Stimulated activated CD8-positive, alpha-beta memory T cell treated with anti-CD3 and anti-CD28 coated beads, Interleukin-7, amount 100 ng/mL, for 48 hours (primary cell): Measurements from ENCODE around the gene ZFYVE27.

Experiments
- DNase-seq, 2 donors: peaks; one replicate each; pipeline ENCODE4 v3.0.0-alpha.2; 2020; ENCODE audit warnings: low read depth in 1 of 2; ENCODE audit errors: extremely low read depth in 1 of 2

Gene ZFYVE27

GRCh38 chr10:97743169-97743943 lies 6.4 kb downstream of the ZFYVE27 start:
- no peak for DNase-seq

DNA sequence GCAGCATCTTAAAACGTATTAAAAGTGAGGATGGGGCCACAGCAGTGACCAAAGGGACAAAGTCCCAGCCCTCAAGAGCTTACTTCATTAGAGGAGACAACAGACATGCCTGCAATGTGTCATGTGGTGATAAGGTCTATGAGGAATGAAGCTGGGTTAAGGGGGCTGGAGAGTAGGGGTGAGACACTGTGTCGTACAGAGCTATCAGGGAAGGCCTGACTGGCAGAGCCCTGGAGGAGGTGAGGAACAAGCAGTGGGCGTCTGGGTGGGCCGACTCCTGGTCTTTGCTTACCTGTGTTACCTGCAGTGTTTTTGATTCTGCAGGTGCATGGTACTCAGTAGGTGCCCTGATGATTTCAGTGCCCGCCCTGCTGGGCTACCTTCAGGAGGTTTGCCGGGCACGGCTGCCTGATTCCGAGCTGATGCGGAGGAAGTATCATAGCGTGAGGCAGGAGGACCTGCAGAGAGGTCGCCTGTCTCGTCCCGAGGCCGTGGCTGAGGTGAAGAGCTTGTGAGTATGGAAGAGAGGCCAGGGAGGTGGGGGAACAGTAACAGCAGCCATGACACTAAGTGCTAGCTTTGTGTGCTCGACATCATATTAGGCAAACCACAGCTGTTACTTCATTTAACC lies 7.6 kb downstream of the ZFYVE27 start:
- no peak for DNase-seq

- DNase-seq, result no peak
Observed at GRCh38 chr10:97747573-97747972, 10.6 kb downstream of the ZFYVE27 start.

DNA sequence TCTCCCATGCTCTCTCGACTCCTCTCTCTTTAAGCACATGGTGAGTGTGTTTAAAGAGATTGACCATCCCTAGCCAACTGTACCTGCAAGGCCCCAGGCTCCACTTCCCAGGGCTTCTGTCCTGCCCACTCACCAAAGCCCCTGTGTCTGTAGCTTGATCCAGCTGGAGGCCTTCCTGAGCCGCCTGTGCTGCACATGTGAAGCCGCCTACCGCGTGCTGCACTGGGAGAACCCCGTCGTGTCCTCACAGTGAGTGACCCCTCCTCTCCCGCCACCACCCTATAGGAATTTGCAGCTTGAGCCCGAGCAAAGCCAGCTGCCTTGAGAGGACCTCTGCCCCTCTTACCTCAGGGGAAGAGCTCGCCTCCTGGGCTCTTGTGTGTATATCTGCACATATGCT lies 11.2 kb downstream of the ZFYVE27 start:
- DNase-seq, result no peak

GRCh38 chr10:97752956-97753355 lies 16.0 kb downstream of the ZFYVE27 start:
- no peak for DNase-seq

GRCh38 chr10:97754726-97755125 lies 17.8 kb downstream of the ZFYVE27 start:
- no peak for DNase-seq

- DNase-seq, result no peak
Observed at GRCh38 chr10:97755718-97756117, 18.8 kb downstream of the ZFYVE27 start.

GRCh38 chr10:97757471-97757870 lies 20.5 kb downstream of the ZFYVE27 start:
- no peak for DNase-seq

DNA sequence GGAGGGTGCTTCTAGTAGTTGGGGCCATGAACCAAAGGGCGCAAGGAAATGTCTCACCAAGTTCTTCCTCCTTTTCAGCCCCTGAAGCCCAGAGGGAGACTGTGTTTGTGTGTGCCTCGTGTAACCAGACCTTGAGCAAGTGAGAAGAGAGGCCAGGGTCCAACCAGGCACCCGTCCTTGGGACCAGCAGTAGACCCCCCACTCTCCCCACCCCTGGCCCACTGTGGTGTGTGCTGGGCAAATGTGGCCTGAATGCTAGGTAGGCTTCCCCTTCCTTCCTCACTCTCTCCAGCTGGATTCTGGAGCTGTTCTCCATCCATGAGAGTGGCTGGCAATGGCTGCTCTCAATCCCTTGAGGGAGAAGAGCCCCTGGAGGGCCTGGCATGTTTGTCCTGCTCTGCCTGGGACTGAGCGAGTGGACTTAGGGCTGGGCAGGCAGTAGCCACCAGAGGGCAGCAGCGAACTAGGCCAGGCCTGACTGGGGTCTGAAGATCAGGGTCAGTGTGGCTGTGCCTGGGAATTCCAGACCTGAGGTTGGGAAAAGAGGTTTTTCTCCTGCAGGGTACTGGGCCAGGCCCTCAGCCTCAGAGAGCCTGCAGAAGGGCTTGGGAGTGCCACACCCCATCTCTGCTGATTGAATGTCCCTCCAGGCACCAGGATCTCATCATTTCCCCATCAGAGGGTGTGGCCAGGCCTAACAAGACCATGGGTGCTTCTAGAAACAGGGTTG lies 22.4 kb downstream of the ZFYVE27 start:
- no peak for DNase-seq

DNA sequence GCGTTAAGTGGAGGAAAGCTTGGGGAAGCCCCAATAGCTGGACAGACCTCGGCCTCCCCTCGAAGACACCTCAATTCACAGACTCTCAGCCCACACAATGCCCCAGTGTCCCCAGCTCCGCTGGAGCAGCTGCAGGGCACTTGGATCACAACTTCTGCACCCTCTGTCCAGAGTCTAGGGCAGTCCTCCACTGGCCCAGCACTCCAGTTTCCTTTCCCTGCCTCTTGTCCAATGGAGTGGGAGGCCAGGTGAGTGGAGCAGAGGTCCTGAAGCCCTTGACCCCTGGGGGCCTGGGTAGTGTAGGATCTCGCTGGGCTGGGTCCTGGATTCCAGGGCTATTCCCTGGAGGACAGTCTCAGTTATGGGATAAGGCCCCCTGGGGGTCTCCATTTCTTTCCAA lies 23.0 kb downstream of the ZFYVE27 start:
- DNase-seq, result no peak

- DNase-seq, result no peak
Observed at GRCh38 chr10:97760461-97761257, 23.7 kb downstream of the ZFYVE27 start.

- DNase-seq, result no peak
Observed at GRCh38 chr10:97761331-97761865, 24.5 kb downstream of the ZFYVE27 start.

DNA sequence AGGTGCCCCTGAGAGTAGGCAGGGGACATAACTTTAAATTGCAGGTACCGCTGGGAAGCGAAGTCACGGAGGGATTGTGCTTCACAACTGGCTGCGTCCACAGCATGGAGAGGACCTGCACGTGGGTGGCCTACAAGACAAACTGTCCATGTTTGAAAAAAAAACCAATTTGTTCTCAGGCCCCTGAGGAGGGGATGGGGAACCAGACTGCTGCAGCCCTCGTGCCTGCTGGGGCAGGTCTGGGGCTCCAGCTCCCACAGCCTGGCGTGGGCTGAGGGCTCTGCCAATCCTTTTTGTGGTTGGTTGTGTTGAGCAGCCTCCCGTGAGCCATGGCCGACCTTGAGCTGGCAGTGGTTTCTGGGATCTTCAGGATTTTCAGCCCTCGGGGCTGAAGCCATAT lies 25.1 kb downstream of the ZFYVE27 start:
- DNase-seq, result no peak

DNA sequence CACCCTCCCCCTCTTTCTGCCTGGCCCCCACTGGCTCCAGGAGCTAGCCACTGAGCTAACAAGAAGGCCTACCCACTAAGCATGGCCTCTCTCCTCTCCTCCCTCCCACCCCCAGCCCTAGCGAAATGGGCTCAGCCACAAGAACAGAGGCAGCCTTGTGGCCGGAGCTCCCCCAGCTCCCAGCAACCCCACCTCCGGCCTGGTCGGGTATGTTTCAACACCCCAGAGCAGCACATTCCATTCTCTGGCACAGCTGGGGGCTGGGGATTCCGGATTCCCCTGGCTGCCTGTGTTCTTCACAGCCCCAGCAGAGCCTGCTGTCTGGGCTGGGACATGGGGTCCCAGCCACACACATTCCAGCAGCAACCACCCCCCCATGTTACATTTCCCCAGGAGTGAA lies 25.9 kb downstream of the ZFYVE27 start:
- no peak for DNase-seq

DNA sequence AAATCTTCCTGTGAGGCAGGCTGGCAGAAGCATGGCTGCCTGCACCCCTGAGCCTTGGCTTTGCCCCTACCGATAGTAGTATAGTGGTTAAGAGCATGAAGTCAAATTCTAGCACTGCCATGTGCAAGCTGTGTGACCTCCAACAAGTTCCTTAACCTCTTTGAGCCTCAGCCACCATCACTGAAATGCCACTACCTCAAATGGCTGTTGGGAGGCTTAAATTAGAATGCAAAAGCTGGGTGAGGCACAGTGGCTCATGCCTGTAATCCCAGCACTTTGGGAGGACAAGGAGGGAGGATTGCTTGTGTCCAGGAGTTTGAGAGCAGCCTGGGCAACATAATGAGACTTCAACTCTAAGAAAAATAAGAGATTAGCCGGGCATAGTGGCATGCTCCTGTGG lies 26.5 kb downstream of the ZFYVE27 start:
- no peak for DNase-seq

GRCh38 chr10:97763947-97764346 lies 27.0 kb downstream of the ZFYVE27 start:
- DNase-seq, result no peak

DNA sequence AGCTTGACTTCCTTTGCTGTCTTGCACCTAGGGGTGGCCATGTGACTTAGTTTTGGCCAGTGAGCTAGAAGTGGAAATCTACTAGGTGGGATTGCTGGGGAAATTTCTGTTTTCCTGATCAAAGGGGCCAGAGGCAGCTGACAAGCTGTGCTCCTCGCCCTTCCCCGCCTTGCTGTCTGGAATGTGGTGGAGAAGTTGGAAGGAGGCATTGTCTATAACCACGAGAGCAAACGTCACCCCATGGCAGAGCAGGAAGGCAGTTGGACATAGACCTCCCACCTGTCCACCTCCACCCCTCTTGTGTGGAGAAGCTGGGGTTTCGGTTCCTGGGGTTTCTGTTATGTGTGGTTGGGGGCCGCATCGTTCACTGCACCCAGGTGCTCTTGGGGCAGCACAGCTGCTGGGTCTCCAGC lies 27.6 kb downstream of the ZFYVE27 start:
- DNase-seq, result no peak

DNA sequence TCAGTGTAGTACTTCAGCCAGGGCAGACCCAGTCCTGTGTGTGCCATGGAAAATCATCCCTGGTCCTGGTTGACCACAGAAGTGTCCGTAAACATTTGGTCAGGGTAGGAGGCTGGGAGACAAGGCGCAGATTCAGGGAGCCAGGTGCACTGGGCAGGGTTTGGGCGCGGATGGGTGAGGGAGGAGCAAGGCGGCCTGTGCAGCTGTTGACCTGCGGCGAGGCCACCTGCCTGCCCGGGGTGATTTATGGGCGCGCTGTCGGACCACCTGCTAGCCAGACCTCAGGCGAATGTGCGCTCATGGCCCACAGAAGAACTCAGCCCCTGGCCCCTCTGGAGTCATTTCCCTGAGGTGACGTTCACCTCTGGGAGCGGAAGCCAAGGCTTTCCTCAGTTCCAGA lies 28.3 kb downstream of the ZFYVE27 start:
- DNase-seq, result no peak

- no peak for DNase-seq
Observed at GRCh38 chr10:97766106-97766810, 29.3 kb downstream of the ZFYVE27 start.
